K562 (cell line): ENCODE measurements around the gene RIOK3. TPM values are rescaled to one million over a fixed set of nuclear protein-coding genes. Genes with fewer than 3 reads are reported as not detected.

Experiments
- ESRRA ChIP-seq: fragments of 450-650 bp; IDR thresholded peaks from 2 replicates; pipeline ENCODE4 v1.6.1; 2014; ENCODE audit warnings: low read depth, mild to moderate bottlenecking, moderate library complexity, borderline replicate concordance
- GABPB2 ChIP-seq: fragments of 250-450 bp; sonication (Bioruptor Pico); conservative IDR thresholded peaks from 2 replicates; pipeline ENCODE4 v1.5.1; 2021; ENCODE audit warnings: mild to moderate bottlenecking
- MTA3 ChIP-seq: fragments of 450-650 bp; formaldehyde crosslinking; IDR thresholded peaks from 2 replicates; pipeline ENCODE4 v1.6.1; 2017; ENCODE audit warnings: mild to moderate bottlenecking, borderline replicate concordance
- TAF7 ChIP-seq: fragments of 450-650 bp; IDR thresholded peaks from 2 replicates; pipeline ENCODE4 v1.6.1; 2016; ENCODE audit warnings: missing genetic modification characterization, missing compliant biosample characterization
- ZEB2 ChIP-seq: fragments of 450-650 bp; IDR thresholded peaks from 2 replicates; pipeline ENCODE4 v1.6.1; 2016
- polyA plus RNA-seq, 8 experiments: library from polyadenylated mRNA; depleted of rRNA in 4 of 8; stranded (reverse) in 5 of 8; unstranded in 3 of 8; fragments of >200 nt; fragmentation: Nextera tagmentation in 2 of 8; fragmentation: Illumina TruSeq in 1 of 8; extraction: Ambion mirVana in 2 of 8; extraction: Trizol in 1 of 8; gene quantifications; 2 replicates each; pipeline versions ENCODE4 v1.2.1 to v1.2.3, GENCODE V29; 2011 to 2014; ENCODE audit warnings: inconsistent platforms in 1 of 8, missing spikeins in 1 of 8
- total RNA-seq, 7 experiments: library from RNA; depleted of rRNA in 6 of 7; stranded (reverse); fragments of >200 nt in 6 of 7; fragmentation: Illumina TruSeq in 2 of 7; extraction: Trizol in 2 of 7; gene quantifications; 2 replicates each; pipeline versions ENCODE4 v1.2.1 to v1.2.3, GENCODE V29; 2011 to 2021; ENCODE audit warnings: low replicate concordance in 1 of 7
- TF ChIP-seq, protein P1 (sequence below): fragments of 450-650 bp; IDR thresholded peaks from 2 replicates; pipeline ENCODE4 v1.6.1; 2016; ENCODE audit warnings: mild to moderate bottlenecking, moderate library complexity
- TF ChIP-seq, protein P2 (sequence below), 2 experiments: fragments of 150-350 bp in 1 of 2; IDR thresholded peaks; 2 replicates each; pipeline ENCODE4 v1.6.1; 2012 to 2016; ENCODE audit warnings: low read depth in 2 of 2, low read length in 2 of 2, mild to moderate bottlenecking in 1 of 2, moderate library complexity in 1 of 2
- TF ChIP-seq, protein P3 (sequence below), 2 experiments: fragments of 450-650 bp; IDR thresholded peaks; 2 replicates each; pipeline ENCODE4 v1.6.1; 2016

RIOK3 gene
- total and polyA plus RNA-seq, 9 of the 15 experiments (the other 6 are each of a cell fraction or from before 2014, with no cell fraction given) = 21.4 to 89.5 (median 62.9) TPM

DNA sequence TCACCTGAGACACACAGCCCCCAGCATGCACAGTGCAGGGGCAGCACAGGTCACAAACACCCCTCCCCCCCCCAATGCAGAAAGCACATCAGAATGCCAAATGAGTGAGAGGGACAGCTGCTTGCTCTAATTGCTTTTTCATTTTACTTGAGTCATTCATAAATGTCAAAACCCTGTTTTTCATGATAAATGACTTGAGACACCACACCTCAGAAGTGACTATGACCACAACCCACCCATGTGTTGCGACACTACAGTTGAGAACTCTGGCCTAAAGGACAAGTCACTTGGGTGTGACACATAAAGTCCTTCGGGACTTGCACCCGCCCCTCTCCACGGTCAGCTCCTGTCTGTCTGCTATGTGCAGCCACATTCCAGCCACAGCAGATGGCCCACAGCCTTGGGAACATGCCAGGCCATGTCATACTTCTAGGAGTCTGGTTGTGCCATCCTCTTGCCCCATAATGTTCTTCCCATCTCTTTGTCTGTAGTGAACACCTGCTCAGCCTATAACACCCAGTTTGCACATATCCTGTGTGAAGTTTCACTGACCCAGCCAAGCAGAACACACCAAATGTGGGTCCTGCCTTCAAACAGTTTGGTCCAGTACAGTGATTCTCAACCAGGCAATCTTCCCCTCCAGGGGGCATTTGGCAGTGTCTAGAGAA, 30.2 kb upstream of the RIOK3 start (continued):
- TF ChIP-seq, protein P1, sequence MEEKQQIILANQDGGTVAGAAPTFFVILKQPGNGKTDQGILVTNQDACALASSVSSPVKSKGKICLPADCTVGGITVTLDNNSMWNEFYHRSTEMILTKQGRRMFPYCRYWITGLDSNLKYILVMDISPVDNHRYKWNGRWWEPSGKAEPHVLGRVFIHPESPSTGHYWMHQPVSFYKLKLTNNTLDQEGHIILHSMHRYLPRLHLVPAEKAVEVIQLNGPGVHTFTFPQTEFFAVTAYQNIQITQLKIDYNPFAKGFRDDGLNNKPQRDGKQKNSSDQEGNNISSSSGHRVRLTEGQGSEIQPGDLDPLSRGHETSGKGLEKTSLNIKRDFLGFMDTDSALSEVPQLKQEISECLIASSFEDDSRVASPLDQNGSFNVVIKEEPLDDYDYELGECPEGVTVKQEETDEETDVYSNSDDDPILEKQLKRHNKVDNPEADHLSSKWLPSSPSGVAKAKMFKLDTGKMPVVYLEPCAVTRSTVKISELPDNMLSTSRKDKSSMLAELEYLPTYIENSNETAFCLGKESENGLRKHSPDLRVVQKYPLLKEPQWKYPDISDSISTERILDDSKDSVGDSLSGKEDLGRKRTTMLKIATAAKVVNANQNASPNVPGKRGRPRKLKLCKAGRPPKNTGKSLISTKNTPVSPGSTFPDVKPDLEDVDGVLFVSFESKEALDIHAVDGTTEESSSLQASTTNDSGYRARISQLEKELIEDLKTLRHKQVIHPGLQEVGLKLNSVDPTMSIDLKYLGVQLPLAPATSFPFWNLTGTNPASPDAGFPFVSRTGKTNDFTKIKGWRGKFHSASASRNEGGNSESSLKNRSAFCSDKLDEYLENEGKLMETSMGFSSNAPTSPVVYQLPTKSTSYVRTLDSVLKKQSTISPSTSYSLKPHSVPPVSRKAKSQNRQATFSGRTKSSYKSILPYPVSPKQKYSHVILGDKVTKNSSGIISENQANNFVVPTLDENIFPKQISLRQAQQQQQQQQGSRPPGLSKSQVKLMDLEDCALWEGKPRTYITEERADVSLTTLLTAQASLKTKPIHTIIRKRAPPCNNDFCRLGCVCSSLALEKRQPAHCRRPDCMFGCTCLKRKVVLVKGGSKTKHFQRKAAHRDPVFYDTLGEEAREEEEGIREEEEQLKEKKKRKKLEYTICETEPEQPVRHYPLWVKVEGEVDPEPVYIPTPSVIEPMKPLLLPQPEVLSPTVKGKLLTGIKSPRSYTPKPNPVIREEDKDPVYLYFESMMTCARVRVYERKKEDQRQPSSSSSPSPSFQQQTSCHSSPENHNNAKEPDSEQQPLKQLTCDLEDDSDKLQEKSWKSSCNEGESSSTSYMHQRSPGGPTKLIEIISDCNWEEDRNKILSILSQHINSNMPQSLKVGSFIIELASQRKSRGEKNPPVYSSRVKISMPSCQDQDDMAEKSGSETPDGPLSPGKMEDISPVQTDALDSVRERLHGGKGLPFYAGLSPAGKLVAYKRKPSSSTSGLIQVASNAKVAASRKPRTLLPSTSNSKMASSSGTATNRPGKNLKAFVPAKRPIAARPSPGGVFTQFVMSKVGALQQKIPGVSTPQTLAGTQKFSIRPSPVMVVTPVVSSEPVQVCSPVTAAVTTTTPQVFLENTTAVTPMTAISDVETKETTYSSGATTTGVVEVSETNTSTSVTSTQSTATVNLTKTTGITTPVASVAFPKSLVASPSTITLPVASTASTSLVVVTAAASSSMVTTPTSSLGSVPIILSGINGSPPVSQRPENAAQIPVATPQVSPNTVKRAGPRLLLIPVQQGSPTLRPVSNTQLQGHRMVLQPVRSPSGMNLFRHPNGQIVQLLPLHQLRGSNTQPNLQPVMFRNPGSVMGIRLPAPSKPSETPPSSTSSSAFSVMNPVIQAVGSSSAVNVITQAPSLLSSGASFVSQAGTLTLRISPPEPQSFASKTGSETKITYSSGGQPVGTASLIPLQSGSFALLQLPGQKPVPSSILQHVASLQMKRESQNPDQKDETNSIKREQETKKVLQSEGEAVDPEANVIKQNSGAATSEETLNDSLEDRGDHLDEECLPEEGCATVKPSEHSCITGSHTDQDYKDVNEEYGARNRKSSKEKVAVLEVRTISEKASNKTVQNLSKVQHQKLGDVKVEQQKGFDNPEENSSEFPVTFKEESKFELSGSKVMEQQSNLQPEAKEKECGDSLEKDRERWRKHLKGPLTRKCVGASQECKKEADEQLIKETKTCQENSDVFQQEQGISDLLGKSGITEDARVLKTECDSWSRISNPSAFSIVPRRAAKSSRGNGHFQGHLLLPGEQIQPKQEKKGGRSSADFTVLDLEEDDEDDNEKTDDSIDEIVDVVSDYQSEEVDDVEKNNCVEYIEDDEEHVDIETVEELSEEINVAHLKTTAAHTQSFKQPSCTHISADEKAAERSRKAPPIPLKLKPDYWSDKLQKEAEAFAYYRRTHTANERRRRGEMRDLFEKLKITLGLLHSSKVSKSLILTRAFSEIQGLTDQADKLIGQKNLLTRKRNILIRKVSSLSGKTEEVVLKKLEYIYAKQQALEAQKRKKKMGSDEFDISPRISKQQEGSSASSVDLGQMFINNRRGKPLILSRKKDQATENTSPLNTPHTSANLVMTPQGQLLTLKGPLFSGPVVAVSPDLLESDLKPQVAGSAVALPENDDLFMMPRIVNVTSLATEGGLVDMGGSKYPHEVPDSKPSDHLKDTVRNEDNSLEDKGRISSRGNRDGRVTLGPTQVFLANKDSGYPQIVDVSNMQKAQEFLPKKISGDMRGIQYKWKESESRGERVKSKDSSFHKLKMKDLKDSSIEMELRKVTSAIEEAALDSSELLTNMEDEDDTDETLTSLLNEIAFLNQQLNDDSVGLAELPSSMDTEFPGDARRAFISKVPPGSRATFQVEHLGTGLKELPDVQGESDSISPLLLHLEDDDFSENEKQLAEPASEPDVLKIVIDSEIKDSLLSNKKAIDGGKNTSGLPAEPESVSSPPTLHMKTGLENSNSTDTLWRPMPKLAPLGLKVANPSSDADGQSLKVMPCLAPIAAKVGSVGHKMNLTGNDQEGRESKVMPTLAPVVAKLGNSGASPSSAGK = peak; percentile 21; the same call in 1 of the 2 replicates
- TF ChIP-seq, protein P2, sequence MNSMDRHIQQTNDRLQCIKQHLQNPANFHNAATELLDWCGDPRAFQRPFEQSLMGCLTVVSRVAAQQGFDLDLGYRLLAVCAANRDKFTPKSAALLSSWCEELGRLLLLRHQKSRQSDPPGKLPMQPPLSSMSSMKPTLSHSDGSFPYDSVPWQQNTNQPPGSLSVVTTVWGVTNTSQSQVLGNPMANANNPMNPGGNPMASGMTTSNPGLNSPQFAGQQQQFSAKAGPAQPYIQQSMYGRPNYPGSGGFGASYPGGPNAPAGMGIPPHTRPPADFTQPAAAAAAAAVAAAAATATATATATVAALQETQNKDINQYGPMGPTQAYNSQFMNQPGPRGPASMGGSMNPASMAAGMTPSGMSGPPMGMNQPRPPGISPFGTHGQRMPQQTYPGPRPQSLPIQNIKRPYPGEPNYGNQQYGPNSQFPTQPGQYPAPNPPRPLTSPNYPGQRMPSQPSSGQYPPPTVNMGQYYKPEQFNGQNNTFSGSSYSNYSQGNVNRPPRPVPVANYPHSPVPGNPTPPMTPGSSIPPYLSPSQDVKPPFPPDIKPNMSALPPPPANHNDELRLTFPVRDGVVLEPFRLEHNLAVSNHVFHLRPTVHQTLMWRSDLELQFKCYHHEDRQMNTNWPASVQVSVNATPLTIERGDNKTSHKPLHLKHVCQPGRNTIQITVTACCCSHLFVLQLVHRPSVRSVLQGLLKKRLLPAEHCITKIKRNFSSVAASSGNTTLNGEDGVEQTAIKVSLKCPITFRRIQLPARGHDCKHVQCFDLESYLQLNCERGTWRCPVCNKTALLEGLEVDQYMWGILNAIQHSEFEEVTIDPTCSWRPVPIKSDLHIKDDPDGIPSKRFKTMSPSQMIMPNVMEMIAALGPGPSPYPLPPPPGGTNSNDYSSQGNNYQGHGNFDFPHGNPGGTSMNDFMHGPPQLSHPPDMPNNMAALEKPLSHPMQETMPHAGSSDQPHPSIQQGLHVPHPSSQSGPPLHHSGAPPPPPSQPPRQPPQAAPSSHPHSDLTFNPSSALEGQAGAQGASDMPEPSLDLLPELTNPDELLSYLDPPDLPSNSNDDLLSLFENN (IDR thresholded peaks at IDR 0.05; ENCODE audit: low read depth in 2 of 2, low read length in 2 of 2) = no peak
- TF ChIP-seq TAF7 (tag) (no peak), MTA3 (peak; percentile 55; the same call in 1 of the 2 replicates), ZEB2 (peak; percentile 73), GABPB2 (CRISPR knock-in tag) (no peak), ESRRA (peak; percentile 86; the same call in 1 of the 2 replicates)
- TF ChIP-seq, protein P3, sequence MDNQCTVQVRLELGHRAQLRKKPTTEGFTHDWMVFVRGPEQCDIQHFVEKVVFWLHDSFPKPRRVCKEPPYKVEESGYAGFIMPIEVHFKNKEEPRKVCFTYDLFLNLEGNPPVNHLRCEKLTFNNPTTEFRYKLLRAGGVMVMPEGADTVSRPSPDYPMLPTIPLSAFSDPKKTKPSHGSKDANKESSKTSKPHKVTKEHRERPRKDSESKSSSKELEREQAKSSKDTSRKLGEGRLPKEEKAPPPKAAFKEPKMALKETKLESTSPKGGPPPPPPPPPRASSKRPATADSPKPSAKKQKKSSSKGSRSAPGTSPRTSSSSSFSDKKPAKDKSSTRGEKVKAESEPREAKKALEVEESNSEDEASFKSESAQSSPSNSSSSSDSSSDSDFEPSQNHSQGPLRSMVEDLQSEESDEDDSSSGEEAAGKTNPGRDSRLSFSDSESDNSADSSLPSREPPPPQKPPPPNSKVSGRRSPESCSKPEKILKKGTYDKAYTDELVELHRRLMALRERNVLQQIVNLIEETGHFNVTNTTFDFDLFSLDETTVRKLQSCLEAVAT (IDR thresholded peaks at IDR 0.05) = peak in 1 of 2 experiments; percentile 79; a peak in 2 of 4 replicates
